GM18520 (cell line): Measurements from ENCODE around the gene ENPP4.
"Not testable (repeated sequence)": the region's sequence is repeated elsewhere in the genome, so short reads cannot be mapped to it uniquely, and the experiment has no call there.

Experiments used
- ATAC-seq: cut with Tn5 transposase; IDR thresholded peaks from one replicate; pipeline ENCODE4 v1.9.1; 2021; ENCODE audit not compliant: unreplicated experiment

The ENPP4 gene

GRCh38 chr6:46129629-46130511 is at the start of gene ENPP4:
Gene ENPP4 (plus strand): TSS chr6:46129989. CDS start chr6:46139584, 9,595 bp downstream.
- ATAC-seq = peak; percentile 97

DNA sequence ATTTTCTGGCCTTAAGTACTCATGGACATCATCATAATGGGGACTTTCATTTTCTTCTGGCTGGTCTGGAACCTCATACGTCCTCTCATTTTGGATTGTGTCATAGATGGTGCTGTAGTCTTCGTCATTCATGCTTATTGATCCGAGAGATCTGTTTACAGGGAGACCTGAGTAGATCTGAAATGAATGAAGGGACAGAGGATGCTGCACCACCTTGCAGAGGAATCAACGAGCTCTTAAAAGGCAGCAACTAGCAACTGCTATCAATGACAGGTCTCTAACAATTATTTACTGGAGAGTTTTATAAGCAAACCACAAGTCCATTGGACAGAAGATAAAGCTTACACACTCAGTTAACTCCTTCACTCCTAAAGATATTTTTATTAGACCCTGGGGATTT is 49.7 kb upstream of the ENPP4 start:
- ATAC-seq = no peak

- not testable (repeated sequence) for ATAC-seq
Measured at GRCh38 chr6:46085688-46086087, 44.1 kb upstream of the ENPP4 start.

DNA sequence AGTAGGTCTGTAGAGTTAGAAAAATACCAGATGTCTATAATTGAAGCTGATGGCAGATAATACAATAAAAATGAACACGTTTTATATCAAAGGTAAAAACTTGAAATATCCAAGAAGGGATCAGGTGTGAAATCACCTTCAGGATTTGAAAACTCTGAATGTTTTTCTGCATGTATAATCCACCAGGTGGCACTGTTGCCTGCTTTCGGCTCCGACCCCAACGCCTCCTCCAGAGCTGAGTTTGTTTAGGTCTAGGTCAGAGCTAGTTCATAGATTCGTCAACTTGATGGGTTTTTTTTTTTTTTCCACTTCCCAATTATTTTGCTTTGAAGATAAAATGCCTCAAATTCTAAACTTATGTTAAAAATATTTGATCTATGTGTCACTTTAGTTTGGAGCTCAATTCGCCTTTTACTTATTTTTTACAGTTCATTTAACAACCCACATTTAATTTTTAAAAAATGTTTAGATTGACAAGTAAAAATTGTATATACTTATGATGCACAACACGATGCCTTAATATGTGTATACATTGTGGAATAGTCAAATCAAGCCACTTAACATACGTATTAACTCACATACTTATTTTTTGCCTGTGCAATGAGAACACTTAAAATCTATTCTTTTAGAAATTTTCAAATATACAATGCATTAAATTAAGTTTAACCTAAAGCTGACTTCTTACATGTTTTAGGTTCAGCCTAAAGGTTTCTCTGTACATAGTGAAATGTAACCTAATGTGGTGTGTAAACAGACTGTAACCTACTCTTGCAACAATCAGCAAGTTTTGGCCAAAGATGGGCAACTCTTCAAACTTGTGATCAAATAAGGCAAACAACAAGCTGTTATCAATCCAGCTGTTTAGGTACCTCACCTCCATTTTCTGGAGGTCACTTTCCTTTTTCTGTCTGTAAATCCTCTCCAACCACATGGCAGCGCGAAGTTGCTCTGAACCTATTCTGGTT is 39.4 kb upstream of the ENPP4 start:
- ATAC-seq = no peak

DNA sequence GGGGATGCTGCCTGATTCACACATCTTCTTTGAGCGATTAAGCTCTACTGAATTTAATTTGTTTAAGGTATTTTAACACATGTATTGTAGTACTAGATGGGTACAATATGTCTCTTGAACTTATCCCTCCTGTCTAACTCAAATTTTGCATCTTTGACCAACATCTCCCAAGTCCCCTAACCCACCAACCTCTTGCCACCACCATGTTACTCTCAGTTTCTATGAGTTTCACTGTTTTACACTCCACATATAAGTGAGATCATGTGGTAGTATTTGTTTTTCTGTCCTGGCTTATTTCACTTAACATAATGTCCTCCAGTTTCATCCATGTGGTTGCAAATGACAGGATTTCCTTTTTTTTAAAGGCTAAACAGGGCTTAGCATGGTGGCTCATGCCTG is 38.7 kb upstream of the ENPP4 start:
- ATAC-seq = no peak

DNA sequence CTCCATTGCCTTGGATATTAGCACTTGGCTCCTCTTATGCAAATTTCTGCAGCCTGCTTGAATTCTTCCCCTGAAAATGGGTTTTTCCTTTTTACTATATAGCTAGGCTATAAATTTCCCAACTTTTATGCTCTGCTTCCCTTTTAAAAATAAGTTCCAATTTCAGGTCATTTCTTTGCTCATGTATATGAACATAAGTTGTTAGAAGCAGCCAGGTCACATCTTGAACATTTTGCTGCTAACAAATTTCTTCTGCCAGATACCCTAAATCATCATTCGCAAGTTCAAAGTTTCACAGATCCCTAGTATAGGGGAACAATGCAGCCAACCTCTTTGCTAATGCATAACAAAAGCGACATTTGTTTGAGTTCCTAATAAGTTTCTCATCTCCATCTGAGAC is 34.5 kb upstream of the ENPP4 start:
- no peak for ATAC-seq

DNA sequence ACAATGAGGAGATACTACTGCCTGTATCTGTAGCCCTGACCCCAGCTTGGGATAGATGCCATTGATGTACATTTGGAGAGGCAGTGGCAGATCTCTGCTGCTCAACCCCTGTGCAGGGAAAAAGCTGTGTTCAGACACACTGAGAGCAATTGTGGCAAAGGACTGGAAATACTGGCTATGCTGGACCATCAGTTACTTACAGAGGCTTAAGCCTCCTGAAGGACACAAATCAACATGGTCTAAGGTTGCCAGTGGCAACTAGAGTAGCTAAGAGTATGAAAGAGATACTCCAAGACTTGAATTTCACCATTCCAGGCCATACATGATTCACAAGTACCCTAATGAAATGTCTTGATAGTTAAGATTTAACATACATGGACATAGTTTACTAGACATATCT is 32.4 kb upstream of the ENPP4 start:
- no peak for ATAC-seq

- no peak for ATAC-seq
Measured at GRCh38 chr6:46098678-46099077, 31.1 kb upstream of the ENPP4 start.

- no peak for ATAC-seq
Measured at GRCh38 chr6:46099952-46100351, 29.8 kb upstream of the ENPP4 start.

DNA sequence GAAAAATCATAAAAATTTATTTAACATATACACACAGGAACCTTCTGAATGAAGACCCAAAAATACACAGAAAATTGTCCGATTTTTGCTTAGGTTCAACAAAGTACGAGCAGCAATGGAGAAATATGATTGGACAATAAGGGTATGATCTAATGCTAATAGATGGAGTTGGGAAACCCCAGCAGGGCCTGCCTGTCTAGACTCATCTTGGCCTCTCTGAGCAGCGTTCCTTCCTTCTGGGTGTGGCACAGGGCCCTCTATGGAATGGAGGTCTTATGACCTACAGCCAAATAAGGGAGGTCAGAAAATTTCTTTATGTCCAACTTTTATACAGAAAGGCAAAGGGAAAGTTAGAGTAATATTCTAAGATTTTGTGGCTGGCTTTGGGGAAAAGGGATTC is 27.7 kb upstream of the ENPP4 start:
- ATAC-seq = no peak

DNA sequence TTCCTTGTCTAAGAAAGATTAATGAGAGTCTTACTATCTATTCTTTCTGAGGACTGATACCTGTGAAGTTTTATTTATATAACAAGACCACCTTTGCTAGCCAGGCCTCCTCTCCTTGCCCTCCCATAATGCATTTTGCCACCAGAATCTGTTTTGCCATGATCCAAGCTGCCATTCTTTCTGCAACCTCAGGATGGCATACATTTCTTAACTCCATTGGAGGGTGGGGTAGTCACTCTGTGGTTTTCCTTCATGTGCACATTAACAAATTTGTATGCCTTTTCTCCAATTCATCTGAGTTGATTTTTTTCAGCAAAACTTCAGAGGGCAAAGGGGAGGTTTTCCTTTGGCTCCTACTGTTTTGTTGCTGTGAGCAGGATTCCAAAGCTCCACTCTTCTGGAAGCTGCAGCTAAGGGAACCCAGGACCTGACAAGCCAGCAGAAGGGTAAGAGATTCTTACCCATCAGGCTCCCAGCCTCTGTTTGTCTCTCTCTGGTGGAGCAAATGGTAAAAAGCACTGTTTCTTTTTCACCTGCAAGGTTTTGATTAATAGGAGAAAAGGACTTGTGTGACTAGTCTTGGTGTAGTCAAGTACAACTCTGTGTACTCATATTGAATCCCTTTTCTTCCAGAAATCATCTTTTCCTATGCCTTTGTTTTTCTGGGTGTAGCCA is 26.2 kb upstream of the ENPP4 start:
- no peak for ATAC-seq

GRCh38 chr6:46104209-46104608 is 25.6 kb upstream of the ENPP4 start:
- ATAC-seq = peak; percentile 81

DNA sequence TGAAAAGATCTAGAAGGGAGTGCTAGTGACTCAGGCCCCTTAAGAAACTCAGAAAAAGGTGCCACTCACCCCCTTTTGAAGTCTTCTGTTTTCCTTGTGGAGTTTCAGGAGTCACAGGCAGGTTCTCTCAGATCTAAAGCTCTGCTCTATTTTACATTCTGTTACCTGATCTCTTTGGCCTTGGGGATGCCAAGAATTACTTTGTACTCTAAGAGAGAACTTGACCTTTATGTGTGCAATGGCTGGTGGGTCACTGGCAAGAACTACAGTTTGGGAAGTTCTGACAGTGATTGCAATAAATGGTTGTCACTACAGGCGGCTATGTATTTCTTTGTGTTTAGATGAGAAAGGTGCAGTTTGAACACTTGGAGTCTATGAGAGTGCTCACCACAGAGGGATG is 24.2 kb upstream of the ENPP4 start:
- ATAC-seq = no peak

DNA sequence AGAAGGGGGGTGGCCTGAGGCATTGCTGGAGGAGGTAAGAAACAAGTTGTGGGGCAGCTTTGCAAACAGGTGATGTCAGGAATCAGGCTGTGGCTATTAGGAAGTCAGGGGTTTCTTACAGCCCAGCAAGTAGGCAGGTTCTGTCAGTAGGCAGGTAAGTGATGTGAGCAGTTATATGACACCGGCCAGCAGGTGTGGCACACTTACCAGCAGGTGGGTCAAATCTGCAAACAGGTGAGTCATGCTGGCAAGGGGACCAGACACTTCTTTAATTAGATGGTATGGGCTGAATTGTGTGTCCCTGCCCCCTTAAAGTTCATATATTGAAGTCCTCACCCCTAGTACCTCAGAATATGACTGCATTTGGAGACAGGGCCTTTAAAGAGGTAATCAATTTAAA is 16.4 kb upstream of the ENPP4 start:
- no peak for ATAC-seq

- no peak for ATAC-seq
Measured at GRCh38 chr6:46115634-46116033, 14.2 kb upstream of the ENPP4 start.

GRCh38 chr6:46116289-46116688 is 13.5 kb upstream of the ENPP4 start:
- ATAC-seq = no peak

DNA sequence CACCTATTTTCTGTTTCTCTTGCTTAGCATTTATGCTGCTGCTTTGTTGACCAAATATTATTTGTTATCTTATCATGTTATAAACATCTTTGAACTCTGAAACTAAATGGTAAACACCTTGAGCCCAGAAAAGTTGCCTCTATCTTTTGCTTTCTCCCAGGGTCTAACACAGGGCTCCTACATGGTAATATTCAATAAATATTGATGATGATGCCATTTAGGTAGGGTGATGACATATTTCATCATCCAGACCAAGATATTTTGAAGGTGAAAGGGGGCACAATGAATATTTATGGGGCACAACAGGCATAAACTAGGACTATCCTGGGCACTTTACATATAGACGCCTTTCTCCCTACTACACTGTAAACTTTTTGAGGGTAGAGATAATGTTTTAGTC is 11.6 kb upstream of the ENPP4 start:
- no peak for ATAC-seq

GRCh38 chr6:46118836-46119235 is 11.0 kb upstream of the ENPP4 start:
- ATAC-seq = no peak

DNA sequence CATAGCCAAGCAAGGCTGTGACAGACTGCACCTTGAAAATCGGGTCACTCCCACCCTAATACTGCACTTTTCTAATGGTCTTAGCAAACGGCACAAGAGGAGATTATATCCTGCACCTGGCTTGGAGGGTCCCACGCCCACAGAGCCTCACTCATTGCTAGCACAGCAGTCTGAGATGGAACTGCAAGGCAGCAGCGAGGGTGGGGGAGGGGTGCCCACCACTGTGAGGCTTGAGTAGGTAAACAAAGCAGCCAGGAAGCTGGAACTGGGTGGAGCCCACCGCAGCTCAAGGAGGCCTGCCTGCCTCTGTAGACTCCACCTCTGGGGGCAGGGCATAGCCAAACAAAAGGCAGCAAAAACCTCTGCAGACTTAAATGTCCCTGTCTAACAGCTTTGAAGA is 10.1 kb upstream of the ENPP4 start:
- ATAC-seq = not testable (repeated sequence)

- ATAC-seq = peak; percentile 19
Measured at GRCh38 chr6:46128476-46128875, 1.3 kb upstream of the ENPP4 start.

DNA sequence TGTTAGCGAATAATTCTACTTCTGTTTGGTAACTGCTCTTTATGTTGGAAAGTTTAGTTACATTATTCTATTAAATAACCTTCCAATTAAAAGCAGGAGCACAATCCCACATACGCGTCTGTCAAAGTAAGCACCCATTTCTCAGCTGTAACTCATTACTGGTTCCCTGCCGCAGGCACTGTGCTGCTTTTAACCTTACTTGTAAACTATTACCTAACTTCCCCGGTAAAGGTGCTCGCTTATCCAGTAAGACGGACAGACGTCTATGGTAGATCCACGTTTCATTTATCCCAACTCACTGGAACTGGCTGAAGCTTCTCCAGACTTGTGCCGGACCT is 529 bp upstream of the ENPP4 start:
- ATAC-seq = no peak
